ENCODE data around the gene CGN.

DNA sequence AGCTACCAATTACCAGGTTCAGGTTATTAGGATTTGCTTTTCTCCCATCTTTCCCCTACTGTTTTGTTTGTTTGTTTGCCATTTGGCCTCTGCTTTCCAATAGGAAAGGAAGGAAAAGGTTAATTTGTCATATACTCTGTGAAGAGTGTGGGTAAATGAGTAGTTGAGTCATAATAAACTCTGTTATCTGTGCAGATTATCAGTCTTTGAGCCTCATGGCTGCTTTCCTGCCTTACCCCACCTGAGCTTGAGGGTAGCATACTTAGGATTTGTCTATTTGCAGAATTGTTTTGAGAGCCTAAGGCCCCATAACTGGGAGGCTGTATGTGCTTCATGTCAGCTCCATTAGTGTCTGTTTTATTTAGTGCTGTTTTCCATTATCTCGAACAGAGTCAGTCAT is 67.8 kb downstream of the CGN start:
- no peak for TF ChIP-seq CTCF (IDR thresholded peaks at IDR 0.05; ENCODE audit: low read length)
- TF ChIP-seq EZH2 (IDR thresholded peaks at IDR 0.05; ENCODE audit: borderline replicate concordance, low read length): no peak
